ENCODE data around the gene ASPRV1.

GRCh38 chr2:70003093-70003830, 41.8 kb upstream of the ASPRV1 start:
- no peak for TF ChIP-seq POLR2A (IDR thresholded peaks at IDR 0.05)
- TF ChIP-seq, protein P1, sequence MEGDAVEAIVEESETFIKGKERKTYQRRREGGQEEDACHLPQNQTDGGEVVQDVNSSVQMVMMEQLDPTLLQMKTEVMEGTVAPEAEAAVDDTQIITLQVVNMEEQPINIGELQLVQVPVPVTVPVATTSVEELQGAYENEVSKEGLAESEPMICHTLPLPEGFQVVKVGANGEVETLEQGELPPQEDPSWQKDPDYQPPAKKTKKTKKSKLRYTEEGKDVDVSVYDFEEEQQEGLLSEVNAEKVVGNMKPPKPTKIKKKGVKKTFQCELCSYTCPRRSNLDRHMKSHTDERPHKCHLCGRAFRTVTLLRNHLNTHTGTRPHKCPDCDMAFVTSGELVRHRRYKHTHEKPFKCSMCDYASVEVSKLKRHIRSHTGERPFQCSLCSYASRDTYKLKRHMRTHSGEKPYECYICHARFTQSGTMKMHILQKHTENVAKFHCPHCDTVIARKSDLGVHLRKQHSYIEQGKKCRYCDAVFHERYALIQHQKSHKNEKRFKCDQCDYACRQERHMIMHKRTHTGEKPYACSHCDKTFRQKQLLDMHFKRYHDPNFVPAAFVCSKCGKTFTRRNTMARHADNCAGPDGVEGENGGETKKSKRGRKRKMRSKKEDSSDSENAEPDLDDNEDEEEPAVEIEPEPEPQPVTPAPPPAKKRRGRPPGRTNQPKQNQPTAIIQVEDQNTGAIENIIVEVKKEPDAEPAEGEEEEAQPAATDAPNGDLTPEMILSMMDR (IDR thresholded peaks at IDR 0.05), result no peak

All from testis (tissue), 2 donors.